Measurements from ENCODE around the gene FCRL2.

DNA sequence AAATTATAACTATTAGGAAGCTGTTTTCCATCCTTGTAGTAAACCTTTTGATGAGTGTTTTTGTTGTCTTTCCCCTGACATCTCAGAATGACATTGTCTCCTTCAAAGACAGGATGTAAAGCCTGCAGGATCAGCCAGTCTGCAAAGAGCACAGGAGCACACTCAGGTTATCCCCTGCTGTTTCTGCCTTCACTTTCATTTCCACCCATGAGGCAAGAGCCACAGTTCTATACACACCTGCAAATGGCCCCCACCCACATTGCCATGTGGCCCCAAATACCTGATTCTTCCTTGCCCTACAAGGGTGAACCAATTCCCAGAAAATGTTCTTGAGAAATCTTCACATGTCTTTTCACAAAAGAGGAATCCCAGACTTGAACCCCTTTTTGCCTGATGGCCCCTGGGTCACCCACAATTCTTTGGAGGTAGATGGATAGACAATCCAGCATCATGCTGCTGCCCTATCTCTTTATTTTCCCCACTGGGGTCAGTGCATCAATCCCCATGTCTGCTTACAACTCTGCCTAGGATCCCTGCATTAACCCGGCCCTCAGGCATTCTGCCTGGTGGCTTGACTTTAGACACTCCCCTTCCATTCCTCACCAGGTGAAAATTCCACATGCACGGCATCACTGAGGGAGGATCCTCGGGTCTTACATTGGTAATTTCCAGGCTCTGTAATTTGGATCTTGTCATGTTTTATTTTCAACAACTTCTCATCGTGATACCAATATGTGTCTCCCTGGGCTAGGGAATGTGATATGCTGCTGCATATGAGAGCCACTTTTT, 79.0 kb downstream of the FCRL2 start:
- no peak for TF ChIP-seq POLR2A (IDR thresholded peaks at IDR 0.05; ENCODE audit: low read length)
- no peak for TF ChIP-seq GATA1 (IDR thresholded peaks at IDR 0.05; ENCODE audit: low read depth, low read length)
